ENCODE results near the gene BRCA1. TPM values are rescaled to one million over a fixed set of nuclear protein-coding genes. Genes with fewer than 3 reads are reported as not detected.

Gene BRCA1
- total and polyA plus RNA-seq, 11 donors, result 2.7 to 11.7 (median 8.1) TPM

DNA sequence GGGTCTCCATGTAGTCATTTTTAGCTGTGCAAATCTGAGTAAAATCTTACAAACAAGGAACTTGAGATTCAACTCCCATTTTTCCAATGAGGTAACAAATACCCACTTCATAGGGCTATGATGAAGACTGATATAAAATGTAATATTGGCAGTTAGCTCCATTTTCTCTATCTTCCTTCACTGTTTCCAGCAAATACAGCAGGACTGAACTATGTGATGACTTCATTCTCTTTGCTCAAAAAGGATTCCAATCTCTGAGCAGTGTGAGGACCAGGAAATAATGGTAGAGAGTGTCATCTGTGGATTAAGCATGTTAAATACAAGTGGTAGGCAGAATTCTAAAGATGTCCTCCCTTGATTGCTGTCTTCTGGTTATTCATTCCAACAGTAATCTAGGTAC is 81.9 kb downstream of the BRCA1 start:
- TF ChIP-seq, protein P1, sequence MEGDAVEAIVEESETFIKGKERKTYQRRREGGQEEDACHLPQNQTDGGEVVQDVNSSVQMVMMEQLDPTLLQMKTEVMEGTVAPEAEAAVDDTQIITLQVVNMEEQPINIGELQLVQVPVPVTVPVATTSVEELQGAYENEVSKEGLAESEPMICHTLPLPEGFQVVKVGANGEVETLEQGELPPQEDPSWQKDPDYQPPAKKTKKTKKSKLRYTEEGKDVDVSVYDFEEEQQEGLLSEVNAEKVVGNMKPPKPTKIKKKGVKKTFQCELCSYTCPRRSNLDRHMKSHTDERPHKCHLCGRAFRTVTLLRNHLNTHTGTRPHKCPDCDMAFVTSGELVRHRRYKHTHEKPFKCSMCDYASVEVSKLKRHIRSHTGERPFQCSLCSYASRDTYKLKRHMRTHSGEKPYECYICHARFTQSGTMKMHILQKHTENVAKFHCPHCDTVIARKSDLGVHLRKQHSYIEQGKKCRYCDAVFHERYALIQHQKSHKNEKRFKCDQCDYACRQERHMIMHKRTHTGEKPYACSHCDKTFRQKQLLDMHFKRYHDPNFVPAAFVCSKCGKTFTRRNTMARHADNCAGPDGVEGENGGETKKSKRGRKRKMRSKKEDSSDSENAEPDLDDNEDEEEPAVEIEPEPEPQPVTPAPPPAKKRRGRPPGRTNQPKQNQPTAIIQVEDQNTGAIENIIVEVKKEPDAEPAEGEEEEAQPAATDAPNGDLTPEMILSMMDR (IDR thresholded peaks at IDR 0.05), result no peak
- no peak for TF ChIP-seq POLR2A (IDR thresholded peaks at IDR 0.05)
- intact Hi-C loops (cut with DNase I), result loop anchor here in 1 of 10 donors (10.0 kb wide), 1 partner anchor 51 kb away; no protein-coding TSS in a partner anchor
- no peak for ATAC-seq

DNA sequence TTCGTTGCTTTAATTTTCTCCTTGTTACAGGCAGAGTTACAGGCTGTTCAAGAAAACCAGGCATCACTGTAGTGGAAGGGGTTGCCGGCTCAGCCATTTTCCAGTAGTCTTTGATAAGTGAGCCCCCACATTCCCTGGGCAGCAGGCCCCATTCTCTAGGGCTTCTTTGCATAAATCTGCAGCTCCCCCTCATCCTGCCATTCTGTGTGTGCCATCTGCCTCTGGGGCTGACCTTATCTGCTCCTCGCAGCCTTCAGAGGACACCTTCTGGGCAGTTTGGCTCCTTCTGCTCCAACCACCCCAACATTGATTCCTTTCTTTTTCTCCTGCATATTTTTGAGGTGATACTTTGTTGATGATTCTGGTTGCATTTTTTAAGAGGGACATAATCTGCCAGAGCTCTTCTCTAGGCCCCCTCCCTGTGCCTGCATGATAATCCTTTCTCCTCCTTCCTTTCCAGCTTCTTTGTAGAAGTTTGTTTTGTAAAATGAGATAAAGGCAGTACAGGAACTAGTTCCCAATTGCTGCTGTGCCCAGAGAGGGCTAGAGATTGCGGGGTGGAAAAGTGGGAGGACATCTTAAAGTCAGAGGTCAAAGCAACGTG is 83.0 kb downstream of the BRCA1 start:
- intact Hi-C loops (cut with DNase I), result loop anchor here in 1 of 10 donors (10.0 kb wide), 1 partner anchor 53 kb away; no protein-coding TSS in a partner anchor
- 73 to 80% (median 76%) methylated on average over 5 of the region's 5 CpGs for WGBS, 4 donors
- Histone ChIP-seq H3K27ac (no peak overlapping the region), H3K9me3 (no peaks in the 10 kb centered on the region), H3K4me3 (no peak overlapping the region), H3K36me3 (peaks cover 0 to 2% (median 0%) of the 10 kb centered on the region in 9 donors), H3K27me3 (no peaks in the 10 kb centered on the region), H3K4me1 (no peaks in the 10 kb centered on the region)
- DNase-seq (no peak), ATAC-seq (no peak)
- TF ChIP-seq POLR2A (IDR thresholded peaks at IDR 0.05), result no peak
- TF ChIP-seq, protein P1 (IDR thresholded peaks at IDR 0.05), result no peak

More for the DNA sequence above, 81.9 kb downstream of the BRCA1 start:
- H3K27ac ChIP-seq, result no peak overlapping the region
- H3K36me3 ChIP-seq, result peaks cover 0 to 2% (median 0%) of the 10 kb centered on the region in 9 donors
- H3K4me3 ChIP-seq, result no peak overlapping the region
- no peaks in the 10 kb centered on the region for H3K9me3 ChIP-seq
- DNase-seq, result no peak
- H3K4me1 ChIP-seq, result no peaks in the 10 kb centered on the region
- no peaks in the 10 kb centered on the region for H3K27me3 ChIP-seq

DNA sequence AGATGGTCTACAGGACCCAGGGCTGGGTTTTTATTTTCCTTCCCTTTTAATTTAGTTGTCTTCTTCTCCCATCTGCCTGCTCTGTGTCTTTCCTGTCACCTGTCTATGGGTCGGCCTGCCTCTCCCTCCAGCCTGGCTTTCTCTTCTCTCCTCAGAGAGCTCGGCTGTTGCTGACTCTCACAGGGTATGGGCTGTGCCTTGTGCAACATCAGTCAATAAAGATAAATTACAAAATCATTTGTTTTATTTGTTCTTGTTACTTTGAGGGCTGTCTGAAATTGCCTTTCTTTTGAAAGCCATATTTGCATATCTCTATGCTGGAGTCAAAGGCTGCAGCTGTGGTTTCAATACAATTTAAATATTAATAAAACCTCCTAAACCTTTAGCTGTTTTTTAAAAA is 84.5 kb downstream of the BRCA1 start:
- H3K4me1 ChIP-seq, result no peaks in the 10 kb centered on the region
- H3K27ac ChIP-seq, result no peak overlapping the region
- no peaks in the 10 kb centered on the region for H3K9me3 ChIP-seq
- no peak for ATAC-seq
- 84 to 93% (median 90%) methylated on average over 2 of the region's 2 CpGs for WGBS, 4 donors
- H3K36me3 ChIP-seq, result no peaks in the 10 kb centered on the region
- DNase-seq, result no peak
- H3K27me3 ChIP-seq, result no peaks in the 10 kb centered on the region
- intact Hi-C loops (cut with DNase I), result loop anchor here in 1 of 10 donors (10.0 kb wide), 1 partner anchor 54 kb away; no protein-coding TSS in a partner anchor
- H3K4me3 ChIP-seq, result no peak overlapping the region
- TF ChIP-seq, protein P1 (IDR thresholded peaks at IDR 0.05), result no peak
- TF ChIP-seq POLR2A (IDR thresholded peaks at IDR 0.05), result no peak

DNA sequence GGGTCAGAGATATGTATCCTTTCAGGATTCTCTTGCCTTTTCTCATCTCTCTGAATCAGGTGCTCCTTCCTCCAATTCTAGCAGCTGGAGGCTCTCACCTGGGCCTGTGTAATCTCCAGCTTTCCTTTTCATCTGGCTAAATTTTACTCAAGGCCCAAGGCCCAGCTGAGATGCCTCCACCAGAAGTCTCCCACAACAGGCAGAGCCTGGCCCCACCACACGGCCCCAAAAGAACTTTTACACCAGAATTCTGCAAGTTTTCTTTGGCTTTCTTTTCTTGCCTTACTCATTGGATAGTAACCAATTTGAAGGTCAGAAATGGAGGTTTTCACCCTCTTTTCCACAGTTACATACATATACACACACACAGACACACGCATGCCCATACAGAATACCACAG is 85.5 kb downstream of the BRCA1 start:
- H3K4me1 ChIP-seq, result no peaks in the 10 kb centered on the region
- DNase-seq (no peak), ATAC-seq (no peak)
- 90 to 100% (median 97%) methylated on average over 2 of the region's 2 CpGs for WGBS, 4 donors
- intact Hi-C loops (cut with DNase I), result loop anchor here in 1 of 10 donors (10.0 kb wide), 1 partner anchor 55 kb away; no protein-coding TSS in a partner anchor
- TF ChIP-seq, protein P1 (IDR thresholded peaks at IDR 0.05), result no peak
- TF ChIP-seq POLR2A (IDR thresholded peaks at IDR 0.05), result no peak
- no peak overlapping the region for H3K4me3 ChIP-seq
- H3K27me3 ChIP-seq, result no peaks in the 10 kb centered on the region
- no peak overlapping the region for H3K27ac ChIP-seq
- H3K9me3 ChIP-seq, result no peaks in the 10 kb centered on the region
- no peaks in the 10 kb centered on the region for H3K36me3 ChIP-seq
